ENCODE results near the gene CIPC.

CIPC gene

GRCh38 chr14:77104393-77104792 lies 6.3 kb downstream of the CIPC start:
- no peak overlapping the region for H3K4me3 ChIP-seq (ENCODE audit: low read depth, low read length)
- in situ Hi-C loops (cut with HindIII; ENCODE audit: low sequenced_read_pairs) = no loop called here
- no peak for TF ChIP-seq CTCF (IDR thresholded peaks at IDR 0.05; ENCODE audit: low read depth, low read length, missing control alignments)
- DNase-seq (ENCODE audit: low read depth) = no peak

GRCh38 chr14:77105145-77105939 lies 7.3 kb downstream of the CIPC start:
- no peak overlapping the region for H3K4me3 ChIP-seq (ENCODE audit: low read depth, low read length)
- no peak for TF ChIP-seq CTCF (IDR thresholded peaks at IDR 0.05; ENCODE audit: low read depth, low read length, missing control alignments)
- in situ Hi-C loops (cut with HindIII; ENCODE audit: low sequenced_read_pairs) = no loop called here
- no peak for DNase-seq (ENCODE audit: low read depth)

- H3K4me3 ChIP-seq (ENCODE audit: low read depth, low read length) = no peak overlapping the region
- in situ Hi-C loops (cut with HindIII; ENCODE audit: low sequenced_read_pairs) = no loop called here
- DNase-seq (ENCODE audit: low read depth) = no peak
- TF ChIP-seq CTCF (IDR thresholded peaks at IDR 0.05; ENCODE audit: low read depth, low read length, missing control alignments) = no peak
These were observed 8.6 kb downstream of the CIPC start for GRCh38 chr14:77106666-77107065.

GRCh38 chr14:77107228-77107627 lies 9.2 kb downstream of the CIPC start:
- no peak for TF ChIP-seq CTCF (IDR thresholded peaks at IDR 0.05; ENCODE audit: low read depth, low read length, missing control alignments)
- H3K4me3 ChIP-seq (ENCODE audit: low read depth, low read length) = no peak overlapping the region
- in situ Hi-C loops (cut with HindIII; ENCODE audit: low sequenced_read_pairs) = no loop called here
- no peak for DNase-seq (ENCODE audit: low read depth)

GRCh38 chr14:77108753-77109152 lies 10.7 kb downstream of the CIPC start:
- no peak for TF ChIP-seq CTCF (IDR thresholded peaks at IDR 0.05; ENCODE audit: low read depth, low read length, missing control alignments)
- DNase-seq (ENCODE audit: low read depth) = no peak
- in situ Hi-C loops (cut with HindIII; ENCODE audit: low sequenced_read_pairs) = no loop called here
- no peak overlapping the region for H3K4me3 ChIP-seq (ENCODE audit: low read depth, low read length)

- DNase-seq (ENCODE audit: low read depth) = no peak
- no peak overlapping the region for H3K4me3 ChIP-seq (ENCODE audit: low read depth, low read length)
- in situ Hi-C loops (cut with HindIII; ENCODE audit: low sequenced_read_pairs) = no loop called here
- no peak for TF ChIP-seq CTCF (IDR thresholded peaks at IDR 0.05; ENCODE audit: low read depth, low read length, missing control alignments)
These were observed 11.6 kb downstream of the CIPC start for GRCh38 chr14:77109656-77110055.
